A673 (cell line): ENCODE data around the gene MLH3.

Experiments used
- EZH2 ChIP-seq: fragments of 200-600 bp; sonication (generic); IDR thresholded peaks from 2 replicates; pipeline ENCODE4 v1.6.1; 2017; ENCODE audit warnings: borderline replicate concordance, low read depth, mild to moderate bottlenecking, mixed read lengths, antibody characterized with exemption, low read length; ENCODE audit not compliant: poor library complexity, severe bottlenecking
- TF ChIP-seq, protein P1 (sequence below): fragments of 300-800, 200-600 bp; sonication (generic); conservative IDR thresholded peaks from 2 replicates; pipeline ENCODE4 v1.5.1; 2017; ENCODE audit warnings: low read depth, mild to moderate bottlenecking, antibody characterized with exemption, low read length, moderate library complexity, mixed read lengths

DNA sequence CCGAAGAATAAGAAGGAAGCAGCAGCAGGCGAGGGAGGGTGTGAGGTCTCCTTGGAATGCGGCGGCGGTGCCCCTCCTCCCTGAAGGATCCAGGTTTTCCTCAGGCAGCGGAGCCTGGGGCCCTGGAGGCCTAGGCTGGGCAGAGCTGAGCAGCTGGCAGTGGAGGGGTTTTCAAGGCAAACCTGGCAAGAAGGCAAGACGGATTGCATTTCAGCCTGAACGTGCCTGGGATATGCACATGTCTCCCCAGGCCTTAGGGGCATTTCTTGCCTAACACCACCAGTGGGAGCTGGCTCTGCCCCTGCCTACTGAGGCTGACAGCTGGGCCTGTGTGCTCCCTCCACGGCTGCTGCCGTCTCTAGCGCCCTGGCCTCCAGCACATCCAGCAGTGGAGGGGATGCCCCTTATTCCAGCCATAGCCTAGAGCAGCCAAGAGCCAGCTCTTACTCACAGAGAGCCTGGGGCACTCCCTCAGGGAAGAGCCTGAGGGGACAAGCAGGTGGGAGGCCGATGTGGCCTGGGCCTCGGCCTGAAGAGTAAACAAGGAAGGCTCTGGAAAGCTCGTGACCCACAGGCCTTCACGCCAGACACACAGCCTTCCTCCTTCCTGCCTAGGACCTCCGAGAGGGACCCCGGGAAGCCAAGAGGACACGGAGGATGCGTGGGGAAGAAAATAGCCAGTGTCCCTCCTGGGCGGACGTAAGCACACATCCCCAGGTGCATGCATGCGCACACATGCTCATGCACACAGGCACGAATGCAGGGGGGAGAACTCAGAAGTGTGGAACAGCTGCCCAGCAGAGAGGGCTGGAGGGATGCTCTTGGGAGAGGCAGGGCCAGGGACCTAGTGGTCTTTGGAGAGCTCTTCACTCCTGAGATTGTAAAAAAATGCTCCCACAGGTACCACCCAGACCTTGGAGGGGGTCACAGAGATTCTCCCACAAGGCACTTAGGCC is 71.5 kb downstream of the MLH3 start:
- TF ChIP-seq, protein P1, sequence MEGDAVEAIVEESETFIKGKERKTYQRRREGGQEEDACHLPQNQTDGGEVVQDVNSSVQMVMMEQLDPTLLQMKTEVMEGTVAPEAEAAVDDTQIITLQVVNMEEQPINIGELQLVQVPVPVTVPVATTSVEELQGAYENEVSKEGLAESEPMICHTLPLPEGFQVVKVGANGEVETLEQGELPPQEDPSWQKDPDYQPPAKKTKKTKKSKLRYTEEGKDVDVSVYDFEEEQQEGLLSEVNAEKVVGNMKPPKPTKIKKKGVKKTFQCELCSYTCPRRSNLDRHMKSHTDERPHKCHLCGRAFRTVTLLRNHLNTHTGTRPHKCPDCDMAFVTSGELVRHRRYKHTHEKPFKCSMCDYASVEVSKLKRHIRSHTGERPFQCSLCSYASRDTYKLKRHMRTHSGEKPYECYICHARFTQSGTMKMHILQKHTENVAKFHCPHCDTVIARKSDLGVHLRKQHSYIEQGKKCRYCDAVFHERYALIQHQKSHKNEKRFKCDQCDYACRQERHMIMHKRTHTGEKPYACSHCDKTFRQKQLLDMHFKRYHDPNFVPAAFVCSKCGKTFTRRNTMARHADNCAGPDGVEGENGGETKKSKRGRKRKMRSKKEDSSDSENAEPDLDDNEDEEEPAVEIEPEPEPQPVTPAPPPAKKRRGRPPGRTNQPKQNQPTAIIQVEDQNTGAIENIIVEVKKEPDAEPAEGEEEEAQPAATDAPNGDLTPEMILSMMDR, result peak; percentile 40; the same call in 1 of the 2 replicates
- no peak for TF ChIP-seq EZH2
